AG09319 (cell line): Measurements from ENCODE around the gene DISC1.

Experiments used
- DNase-seq: peaks from one replicate; pipeline ENCODE4 v3.0.0-alpha.2; 2010; ENCODE audit warnings: low read depth; ENCODE audit errors: extremely low read depth
- TF ChIP-seq, protein P1 (sequence below): IDR thresholded peaks from 2 replicates; pipeline ENCODE4 v1.5.1; 2011; ENCODE audit warnings: low read depth, mild to moderate bottlenecking, inconsistent platforms, low read length, moderate library complexity

Gene DISC1

GRCh38 chr1:231878737-231879136 lies 252.1 kb downstream of the DISC1 start:
- TF ChIP-seq, protein P1, sequence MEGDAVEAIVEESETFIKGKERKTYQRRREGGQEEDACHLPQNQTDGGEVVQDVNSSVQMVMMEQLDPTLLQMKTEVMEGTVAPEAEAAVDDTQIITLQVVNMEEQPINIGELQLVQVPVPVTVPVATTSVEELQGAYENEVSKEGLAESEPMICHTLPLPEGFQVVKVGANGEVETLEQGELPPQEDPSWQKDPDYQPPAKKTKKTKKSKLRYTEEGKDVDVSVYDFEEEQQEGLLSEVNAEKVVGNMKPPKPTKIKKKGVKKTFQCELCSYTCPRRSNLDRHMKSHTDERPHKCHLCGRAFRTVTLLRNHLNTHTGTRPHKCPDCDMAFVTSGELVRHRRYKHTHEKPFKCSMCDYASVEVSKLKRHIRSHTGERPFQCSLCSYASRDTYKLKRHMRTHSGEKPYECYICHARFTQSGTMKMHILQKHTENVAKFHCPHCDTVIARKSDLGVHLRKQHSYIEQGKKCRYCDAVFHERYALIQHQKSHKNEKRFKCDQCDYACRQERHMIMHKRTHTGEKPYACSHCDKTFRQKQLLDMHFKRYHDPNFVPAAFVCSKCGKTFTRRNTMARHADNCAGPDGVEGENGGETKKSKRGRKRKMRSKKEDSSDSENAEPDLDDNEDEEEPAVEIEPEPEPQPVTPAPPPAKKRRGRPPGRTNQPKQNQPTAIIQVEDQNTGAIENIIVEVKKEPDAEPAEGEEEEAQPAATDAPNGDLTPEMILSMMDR, result no peak
- no peak for DNase-seq

GRCh38 chr1:231879296-231879695 lies 252.7 kb downstream of the DISC1 start:
- TF ChIP-seq, protein P1, result no peak
- DNase-seq, result no peak

DNA sequence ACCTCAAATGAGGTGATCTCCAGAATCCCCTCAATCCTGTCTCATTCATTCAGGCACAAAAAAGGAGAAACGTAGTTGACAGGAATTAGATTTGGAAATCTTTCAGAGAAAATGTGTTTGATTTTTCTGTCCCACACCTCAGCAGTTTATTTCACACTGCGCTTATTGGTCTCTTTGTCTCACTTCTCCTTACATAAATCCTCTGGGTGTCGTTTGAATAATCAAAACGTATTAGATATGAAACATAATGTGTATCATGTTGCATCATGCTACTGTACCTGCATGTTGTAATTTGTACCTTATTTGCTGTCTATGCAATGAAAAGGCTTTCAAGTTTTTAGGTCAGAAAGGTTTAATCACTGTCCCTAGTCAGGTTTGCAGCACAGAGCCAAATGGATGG lies 255.7 kb downstream of the DISC1 start:
- TF ChIP-seq, protein P1, result no peak
- no peak for DNase-seq

DNA sequence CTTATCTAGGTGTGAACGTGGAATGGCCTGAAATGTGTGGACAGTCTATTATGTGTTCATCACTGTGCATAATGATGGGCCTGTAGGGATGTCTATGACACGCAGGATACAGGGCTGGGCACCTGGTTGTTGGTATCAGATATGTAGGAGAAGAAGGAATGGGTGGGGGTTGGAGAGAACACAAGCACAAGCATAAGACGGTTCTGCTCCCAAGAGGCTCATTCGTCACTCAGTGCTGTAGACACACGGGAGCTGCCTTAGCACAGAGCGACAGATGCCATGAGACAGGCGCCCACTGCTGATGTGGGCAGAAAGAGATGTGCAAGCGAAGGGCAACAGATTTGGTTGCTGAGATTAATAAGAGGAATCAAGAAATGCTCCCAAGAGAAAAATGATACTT lies 256.2 kb downstream of the DISC1 start:
- TF ChIP-seq, protein P1, result no peak
- DNase-seq, result no peak

GRCh38 chr1:231883382-231883781 lies 256.8 kb downstream of the DISC1 start:
- DNase-seq, result no peak
- TF ChIP-seq, protein P1, result no peak

- TF ChIP-seq, protein P1, result no peak
- DNase-seq, result no peak
Measured at GRCh38 chr1:231885209-231885854, 258.7 kb downstream of the DISC1 start.

GRCh38 chr1:231887166-231887565 lies 260.6 kb downstream of the DISC1 start:
- TF ChIP-seq, protein P1, result no peak
- no peak for DNase-seq
